ENCODE data around the gene CDX2.
"Not testable (repeated sequence)": the region's sequence is repeated elsewhere in the genome, so short reads cannot be mapped to it uniquely, and the experiment has no call there.

The CDX2 gene, protein sequence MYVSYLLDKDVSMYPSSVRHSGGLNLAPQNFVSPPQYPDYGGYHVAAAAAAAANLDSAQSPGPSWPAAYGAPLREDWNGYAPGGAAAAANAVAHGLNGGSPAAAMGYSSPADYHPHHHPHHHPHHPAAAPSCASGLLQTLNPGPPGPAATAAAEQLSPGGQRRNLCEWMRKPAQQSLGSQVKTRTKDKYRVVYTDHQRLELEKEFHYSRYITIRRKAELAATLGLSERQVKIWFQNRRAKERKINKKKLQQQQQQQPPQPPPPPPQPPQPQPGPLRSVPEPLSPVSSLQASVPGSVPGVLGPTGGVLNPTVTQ

DNA sequence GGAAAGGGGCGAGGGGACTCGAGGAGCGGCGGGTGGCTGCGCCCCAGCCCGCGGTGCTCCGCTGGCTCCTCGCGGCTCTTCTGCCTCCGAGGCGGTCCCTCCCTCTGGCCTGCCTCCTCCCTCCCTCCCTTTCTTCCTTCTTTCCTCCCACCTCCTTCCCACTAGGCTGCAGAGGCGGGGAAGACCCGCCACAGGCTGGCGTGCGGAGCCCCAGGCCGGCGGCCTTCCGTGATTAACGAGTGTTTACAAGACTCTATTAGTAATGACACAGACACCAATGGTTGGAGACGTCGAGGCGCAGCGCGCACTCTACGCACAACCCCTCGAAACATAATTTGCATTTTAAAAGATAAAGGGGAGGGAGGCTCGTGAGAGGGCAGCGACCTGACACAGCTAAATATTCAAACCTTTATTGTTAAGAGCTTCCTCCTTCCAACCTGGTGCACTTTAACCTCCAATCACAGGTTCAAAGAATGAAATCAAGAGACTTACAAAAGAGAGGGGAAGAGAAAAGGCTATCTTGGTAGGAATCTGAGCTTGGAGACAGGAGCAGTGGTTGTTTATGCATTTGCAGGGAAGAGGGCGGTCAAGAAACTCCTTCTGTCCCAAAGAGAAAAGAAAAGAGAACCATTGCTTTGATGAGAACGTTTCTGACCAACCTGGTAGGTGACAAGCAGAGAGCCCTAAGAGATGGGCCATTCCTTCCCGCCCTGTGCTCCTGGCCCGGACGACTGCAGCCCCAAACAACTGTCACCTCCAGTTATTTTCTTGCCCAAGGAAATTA lies at the start of gene CDX2:
Gene CDX2, minus strand, starts transcription at position 234 of the 784 bp plus-strand sequence. CDS start 309 bp downstream, outside the sequence.
- no peak for DNase-seq

DNA sequence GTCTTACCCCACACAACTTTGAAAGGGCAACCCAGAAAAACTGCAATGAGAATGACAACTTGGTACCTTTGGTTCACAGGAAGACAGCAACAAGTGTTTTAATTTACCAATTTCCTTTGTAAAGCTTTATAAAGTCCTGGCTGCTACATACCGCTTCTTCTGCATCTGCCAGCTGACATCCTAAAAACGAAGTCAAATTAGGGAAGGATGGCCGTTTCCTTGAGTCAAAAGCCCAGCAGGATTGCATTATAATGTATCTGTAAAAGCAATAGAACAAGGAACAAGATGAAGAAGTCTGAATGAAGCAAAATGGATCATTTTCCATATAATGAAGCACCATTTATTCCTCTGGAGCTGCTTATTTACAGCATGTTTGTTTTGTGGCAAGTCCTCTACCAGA lies 45.2 kb upstream of the CDX2 start:
- no peak for DNase-seq

DNA sequence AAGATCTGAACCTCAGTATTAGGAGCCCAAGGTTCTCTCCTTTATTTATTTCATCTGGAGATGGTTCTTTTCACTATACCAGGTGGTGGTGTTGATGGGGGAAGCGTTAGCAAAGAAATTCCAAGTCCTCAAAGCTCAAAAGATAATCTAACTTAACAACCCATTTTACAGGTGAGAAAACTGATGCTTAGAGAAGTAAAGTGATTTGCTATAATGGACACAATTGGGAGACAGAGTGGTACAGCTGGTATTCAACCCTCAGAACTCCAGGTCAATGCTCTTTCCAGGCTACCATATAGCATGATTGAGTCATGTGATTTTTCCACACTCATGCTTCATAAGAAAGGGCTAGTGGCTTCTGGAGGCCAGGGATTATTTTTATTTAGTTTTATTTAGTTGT lies 44.4 kb upstream of the CDX2 start:
- no peak for DNase-seq

GRCh38 chr13:28012896-28013295 lies 43.8 kb upstream of the CDX2 start:
- DNase-seq = no peak

GRCh38 chr13:28012383-28012782 lies 43.3 kb upstream of the CDX2 start:
- DNase-seq = no peak

GRCh38 chr13:28010046-28010445 lies 40.9 kb upstream of the CDX2 start:
- no peak for DNase-seq

DNA sequence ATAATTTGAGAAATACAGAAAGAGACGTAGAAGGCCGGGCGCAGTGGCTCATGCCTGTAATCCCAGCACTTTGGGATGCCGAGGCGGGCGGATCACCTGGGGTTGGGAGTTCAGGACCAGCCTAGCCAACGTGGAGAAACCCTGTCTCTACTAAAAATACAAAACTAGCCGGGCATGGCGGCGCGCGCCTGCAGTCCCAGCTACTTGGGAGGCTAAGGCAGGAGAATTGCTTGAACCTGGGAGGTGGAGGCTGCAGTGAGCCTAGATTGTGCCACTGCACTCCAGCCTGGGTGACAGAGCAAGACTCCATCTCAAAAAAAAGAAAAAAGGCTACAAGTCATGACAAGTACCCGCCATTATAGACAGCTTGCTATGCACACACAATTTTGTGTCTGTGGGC lies 35.9 kb upstream of the CDX2 start:
- DNase-seq = not testable (repeated sequence)

GRCh38 chr13:28002886-28003698 lies 34.0 kb upstream of the CDX2 start:
- no peak for DNase-seq

GRCh38 chr13:28001837-28002473 lies 32.8 kb upstream of the CDX2 start:
- DNase-seq = no peak

GRCh38 chr13:28001049-28001448 lies 31.9 kb upstream of the CDX2 start:
- no peak for DNase-seq

GRCh38 chr13:28000567-28000966 lies 31.5 kb upstream of the CDX2 start:
- no peak for DNase-seq

DNA sequence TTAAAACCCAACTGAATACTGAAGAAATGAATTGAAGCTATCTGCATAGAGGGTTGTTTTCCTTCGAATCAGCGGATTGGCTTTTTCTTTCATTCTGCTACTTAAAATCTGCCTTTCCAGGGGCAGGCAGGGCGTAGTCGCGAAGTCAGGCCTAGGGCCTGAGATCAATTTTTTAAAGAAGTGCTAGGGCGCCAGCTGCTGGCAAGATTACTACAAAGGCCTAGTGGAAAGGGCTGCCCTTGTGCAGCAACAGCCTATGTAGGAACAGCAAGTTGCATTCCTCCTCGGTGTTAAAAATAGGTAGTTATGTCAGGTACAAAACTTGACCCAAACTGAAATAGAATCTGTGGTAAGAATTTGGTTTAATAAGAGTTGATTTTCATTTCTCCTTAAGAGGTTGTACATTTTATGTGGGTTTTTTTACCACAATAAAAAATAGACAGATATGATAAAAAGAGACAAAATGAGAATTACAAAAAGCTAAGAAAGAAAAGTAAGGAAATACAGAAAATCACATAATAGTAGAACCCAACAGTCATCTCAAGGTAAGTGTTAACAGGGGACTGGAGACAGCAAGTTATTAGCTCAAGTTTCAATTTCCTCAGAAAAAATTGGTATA lies 28.9 kb upstream of the CDX2 start:
- peak in 1 of 2 donors; percentile 3 for DNase-seq

DNA sequence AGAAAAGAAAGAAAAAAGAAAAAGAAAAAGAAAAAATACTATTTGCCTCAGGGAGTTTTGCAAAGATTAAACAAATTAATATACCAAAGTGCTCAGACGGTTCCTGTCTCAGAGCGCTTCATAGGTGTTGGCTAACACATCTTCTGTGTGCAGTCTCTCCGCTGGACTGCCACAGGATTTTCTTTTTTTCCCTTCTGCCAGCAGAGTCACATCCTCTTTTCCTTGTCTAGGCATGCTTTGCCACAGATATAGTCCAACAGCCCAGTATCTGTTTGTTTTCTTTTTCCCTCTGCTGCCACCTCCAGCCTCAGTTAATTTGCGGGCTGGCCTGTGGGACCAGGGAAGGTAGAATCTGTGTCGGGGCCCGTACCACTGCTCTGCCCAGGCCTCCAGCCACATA lies 22.8 kb upstream of the CDX2 start:
- no peak for DNase-seq

- DNase-seq = no peak
Observed at GRCh38 chr13:27988520-27988919, 19.4 kb upstream of the CDX2 start, which contains the start of gene URAD. TSS of gene URAD (minus strand) at chr13:27988693. CDS start at chr13:27988637, 56 bp downstream.

DNA sequence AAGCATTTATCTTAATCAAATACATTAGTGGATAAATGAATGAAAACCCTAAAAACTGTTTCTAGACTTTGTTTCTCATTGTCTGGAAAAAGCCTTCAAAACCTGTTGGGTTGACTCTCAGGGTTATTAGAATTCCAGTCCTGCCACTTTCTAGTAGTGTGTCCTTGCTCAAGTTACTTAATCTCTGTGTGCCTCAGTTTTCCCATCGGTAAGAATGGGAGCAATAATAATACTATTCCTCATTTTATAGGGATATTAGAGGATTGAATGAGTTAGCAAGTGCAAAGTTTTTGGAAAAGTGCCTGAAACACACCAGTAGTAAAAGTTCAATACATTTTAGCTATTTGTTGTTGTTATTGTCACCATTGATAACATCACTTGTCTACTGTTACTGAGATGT lies 16.5 kb upstream of the CDX2 start:
- DNase-seq = no peak

DNA sequence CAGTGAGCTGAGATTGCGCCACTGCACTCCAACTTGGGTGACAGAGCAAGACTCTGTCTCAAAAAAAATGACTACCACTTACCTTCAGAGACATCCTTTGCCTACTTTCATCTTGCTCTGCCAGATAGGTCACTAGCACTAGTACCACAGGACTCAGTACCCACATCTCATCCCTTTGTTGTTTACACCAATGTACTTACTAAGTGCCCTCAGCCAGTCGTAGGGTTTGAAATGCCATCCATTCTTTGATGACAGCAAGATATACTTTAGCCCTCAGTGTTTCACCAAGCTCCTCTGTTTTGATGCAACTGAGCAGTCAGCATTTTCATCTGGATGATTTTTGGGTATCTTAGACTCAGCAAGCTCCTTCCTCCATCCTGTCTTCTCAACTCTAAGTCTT lies 13.2 kb upstream of the CDX2 start:
- no peak for DNase-seq

DNA sequence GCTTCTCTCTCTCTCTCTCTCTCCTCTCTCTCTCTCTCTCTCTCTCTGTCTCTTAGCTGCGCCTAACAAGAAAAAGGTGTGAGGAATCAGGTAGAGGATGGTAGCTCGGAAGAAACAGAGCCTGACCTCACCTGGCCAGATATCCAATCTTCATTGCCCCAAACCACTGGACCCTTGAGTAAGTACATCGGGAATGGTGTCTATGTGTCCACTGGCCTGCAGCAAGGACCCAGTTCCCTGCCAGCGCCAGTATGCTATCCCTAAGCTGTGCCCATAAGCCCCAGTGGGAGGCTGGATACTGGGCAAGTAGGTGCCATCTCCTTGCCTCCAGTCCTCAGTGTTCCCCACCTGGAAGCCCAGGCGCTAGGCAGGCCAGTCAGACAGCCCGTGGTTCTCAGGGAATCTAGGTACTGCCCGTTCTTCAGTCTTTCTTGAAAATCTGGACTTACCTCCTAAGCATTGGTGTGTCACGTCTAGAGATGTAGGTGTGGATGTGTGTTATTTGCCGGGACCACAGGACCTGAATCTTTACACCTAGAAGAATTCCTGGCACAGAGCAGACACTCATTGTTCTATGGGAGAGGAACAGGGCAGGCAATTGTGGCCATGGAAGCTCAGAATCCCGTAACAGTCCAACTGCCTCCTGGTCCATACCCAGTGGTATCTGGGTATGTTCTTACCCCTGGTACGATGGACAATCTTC lies 12.0 kb upstream of the CDX2 start:
- DNase-seq = no peak

- DNase-seq = no peak
Observed at GRCh38 chr13:27980280-27980998, 11.3 kb upstream of the CDX2 start.

- DNase-seq = no peak
Observed at GRCh38 chr13:27979765-27980279, 10.7 kb upstream of the CDX2 start.

DNA sequence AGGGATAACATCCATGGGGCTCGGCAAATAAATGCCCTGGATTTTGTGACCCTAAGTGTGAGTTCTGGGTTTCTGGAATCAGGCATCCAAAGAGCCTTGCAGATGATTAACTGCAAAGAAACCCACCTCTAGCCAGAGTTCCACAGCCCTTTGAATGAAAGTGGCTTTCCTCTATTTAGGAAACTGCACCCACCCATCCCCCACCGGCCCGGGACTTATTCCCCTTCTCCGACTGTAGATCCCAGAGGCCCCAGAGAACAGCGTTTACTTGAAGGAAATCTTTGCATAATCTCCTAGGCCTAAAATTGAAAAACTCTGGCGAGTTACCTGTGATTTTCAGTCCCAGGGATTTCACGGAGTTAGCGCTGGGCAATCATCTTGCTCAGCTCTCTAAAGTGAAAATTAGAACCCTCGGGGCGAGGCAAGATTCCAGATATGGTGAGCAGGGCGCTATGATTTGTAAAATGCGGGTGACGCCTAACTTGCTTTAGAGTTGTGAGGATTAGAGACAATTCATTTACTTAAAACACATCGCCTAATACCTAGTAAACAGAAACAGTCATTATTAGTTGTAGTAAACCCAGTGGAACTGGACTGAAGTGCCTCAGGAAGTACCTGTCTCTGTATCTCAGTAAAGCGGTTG lies 10.0 kb upstream of the CDX2 start:
- DNase-seq = no peak

All from bone marrow (tissue), 2 donors.